ENCODE measurements around the gene ANKS1B.
"Not testable (repeated sequence)": the region's sequence is repeated elsewhere in the genome, so short reads cannot be mapped to it uniquely, and the experiment has no call there.

The ANKS1B gene

GRCh38 chr12:98783420-98783819, 1201.3 kb downstream of the ANKS1B start:
- no peak for DNase-seq

- no peak for DNase-seq
Observed at GRCh38 chr12:98780261-98780660, 1204.5 kb downstream of the ANKS1B start.

GRCh38 chr12:98772818-98773217, 1211.9 kb downstream of the ANKS1B start:
- DNase-seq: no peak

GRCh38 chr12:98771811-98772752, 1212.7 kb downstream of the ANKS1B start:
- DNase-seq: no peak

- DNase-seq: no peak
Observed at GRCh38 chr12:98770230-98770629, 1214.5 kb downstream of the ANKS1B start.

GRCh38 chr12:98769068-98769467, 1215.7 kb downstream of the ANKS1B start:
- DNase-seq: no peak

GRCh38 chr12:98767248-98767647, 1217.5 kb downstream of the ANKS1B start:
- no peak for DNase-seq

- no peak for DNase-seq
Observed at GRCh38 chr12:98763656-98764055, 1221.1 kb downstream of the ANKS1B start.

- no peak for DNase-seq
Observed at GRCh38 chr12:98758331-98758730, 1226.4 kb downstream of the ANKS1B start.

- no peak for DNase-seq
Observed at GRCh38 chr12:98757455-98757854, 1227.3 kb downstream of the ANKS1B start.

GRCh38 chr12:98755855-98756254, 1228.9 kb downstream of the ANKS1B start:
- not testable (repeated sequence) for DNase-seq

GRCh38 chr12:98754095-98754494, 1230.6 kb downstream of the ANKS1B start:
- DNase-seq: no peak

GRCh38 chr12:98752726-98753125, 1232.0 kb downstream of the ANKS1B start:
- DNase-seq: no peak

- DNase-seq: no peak
Observed at GRCh38 chr12:98751580-98752115, 1233.1 kb downstream of the ANKS1B start.

- DNase-seq: no peak
Observed at GRCh38 chr12:98750511-98750910, 1234.2 kb downstream of the ANKS1B start.

GRCh38 chr12:98748463-98748862, 1236.3 kb downstream of the ANKS1B start:
- DNase-seq: no peak

- DNase-seq: no peak
Observed at GRCh38 chr12:98745578-98746391, 1239.0 kb downstream of the ANKS1B start.

- DNase-seq: no peak
Observed at GRCh38 chr12:98744680-98745079, 1240.1 kb downstream of the ANKS1B start.

GRCh38 chr12:98743362-98743953, 1241.3 kb downstream of the ANKS1B start:
- DNase-seq: no peak

- no peak for DNase-seq
Observed at GRCh38 chr12:98741556-98742265, 1243.0 kb downstream of the ANKS1B start.

- DNase-seq: no peak
Observed at GRCh38 chr12:98741196-98741555, 1243.6 kb downstream of the ANKS1B start.

- DNase-seq: no peak
Observed at GRCh38 chr12:98740751-98741150, 1244.0 kb downstream of the ANKS1B start.

GRCh38 chr12:98738539-98738938, 1246.2 kb downstream of the ANKS1B start:
- no peak for DNase-seq

Data from SIG-M5 (cell line).